GM12864 (cell line): ENCODE results near the gene PLVAP.

Source experiments
- DNase-seq: peaks from one replicate; pipeline ENCODE4 v3.0.0-alpha.2; 2011; ENCODE audit warnings: low read depth
- H3K4me3 ChIP-seq: 2 replicates; pipeline ENCODE4 v1.5.1; 2011; ENCODE audit warnings: mild to moderate bottlenecking, low read depth, low read length, control low read depth
- TF ChIP-seq, protein P1 (sequence below): IDR thresholded peaks from 2 replicates; pipeline ENCODE4 v1.5.1; 2011; ENCODE audit warnings: low read depth, mild to moderate bottlenecking, moderate library complexity, low read length, control low read depth, inconsistent platforms; ENCODE audit errors: missing control alignments

The PLVAP gene

DNA sequence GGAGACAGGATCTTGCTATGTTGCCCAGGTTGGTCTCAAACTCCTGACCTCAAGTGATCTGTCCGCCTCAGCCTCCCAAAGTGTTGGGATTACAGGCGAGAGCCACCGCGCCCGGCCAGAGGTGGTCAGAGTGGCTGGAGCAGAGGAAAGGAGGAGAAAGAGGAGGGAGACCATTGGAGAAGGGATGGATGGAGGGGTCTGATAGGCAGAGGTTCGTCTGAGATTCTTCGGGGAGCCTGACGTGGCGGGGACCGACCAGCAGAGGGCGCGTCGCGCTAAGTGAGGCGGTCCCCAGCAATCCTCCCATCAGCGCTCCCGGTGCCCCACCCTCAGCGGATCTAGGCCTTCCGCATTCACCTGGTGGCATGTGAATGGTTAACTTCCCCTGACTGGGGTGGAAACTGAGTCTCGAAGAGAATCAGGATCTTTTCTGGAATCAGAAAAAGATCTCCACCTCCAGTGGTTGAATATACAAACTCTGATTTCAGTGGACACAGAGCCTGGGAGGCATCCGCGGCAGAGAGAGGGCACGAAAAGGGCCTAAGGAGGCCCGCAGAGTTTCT lies 31.0 kb downstream of the PLVAP start:
- TF ChIP-seq, protein P1, sequence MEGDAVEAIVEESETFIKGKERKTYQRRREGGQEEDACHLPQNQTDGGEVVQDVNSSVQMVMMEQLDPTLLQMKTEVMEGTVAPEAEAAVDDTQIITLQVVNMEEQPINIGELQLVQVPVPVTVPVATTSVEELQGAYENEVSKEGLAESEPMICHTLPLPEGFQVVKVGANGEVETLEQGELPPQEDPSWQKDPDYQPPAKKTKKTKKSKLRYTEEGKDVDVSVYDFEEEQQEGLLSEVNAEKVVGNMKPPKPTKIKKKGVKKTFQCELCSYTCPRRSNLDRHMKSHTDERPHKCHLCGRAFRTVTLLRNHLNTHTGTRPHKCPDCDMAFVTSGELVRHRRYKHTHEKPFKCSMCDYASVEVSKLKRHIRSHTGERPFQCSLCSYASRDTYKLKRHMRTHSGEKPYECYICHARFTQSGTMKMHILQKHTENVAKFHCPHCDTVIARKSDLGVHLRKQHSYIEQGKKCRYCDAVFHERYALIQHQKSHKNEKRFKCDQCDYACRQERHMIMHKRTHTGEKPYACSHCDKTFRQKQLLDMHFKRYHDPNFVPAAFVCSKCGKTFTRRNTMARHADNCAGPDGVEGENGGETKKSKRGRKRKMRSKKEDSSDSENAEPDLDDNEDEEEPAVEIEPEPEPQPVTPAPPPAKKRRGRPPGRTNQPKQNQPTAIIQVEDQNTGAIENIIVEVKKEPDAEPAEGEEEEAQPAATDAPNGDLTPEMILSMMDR = peak; percentile 98
- H3K4me3 ChIP-seq = no peak overlapping the region
- no peak for DNase-seq

DNA sequence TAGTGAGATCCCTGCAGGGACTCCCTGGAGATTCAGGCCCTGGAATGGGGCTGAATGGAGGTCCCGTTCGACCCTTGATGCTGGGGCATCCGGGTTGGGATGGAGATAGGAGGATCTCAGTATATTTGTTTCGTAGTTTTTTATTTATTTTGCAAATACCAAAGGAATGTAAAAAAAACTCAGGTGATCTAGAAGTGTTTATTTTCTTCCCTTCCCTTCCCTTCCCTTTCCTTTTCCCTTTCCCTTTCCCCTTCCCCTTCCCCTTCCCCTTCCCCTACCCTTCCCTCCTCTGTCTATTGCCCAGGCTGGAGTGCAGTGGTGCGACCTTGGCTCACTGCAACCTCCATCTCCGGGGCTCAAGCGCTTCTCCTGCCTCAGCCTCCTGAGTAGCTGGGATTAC lies 35.3 kb downstream of the PLVAP start:
- H3K4me3 ChIP-seq = no peak overlapping the region
- TF ChIP-seq, protein P1 = no peak
- no peak for DNase-seq

DNA sequence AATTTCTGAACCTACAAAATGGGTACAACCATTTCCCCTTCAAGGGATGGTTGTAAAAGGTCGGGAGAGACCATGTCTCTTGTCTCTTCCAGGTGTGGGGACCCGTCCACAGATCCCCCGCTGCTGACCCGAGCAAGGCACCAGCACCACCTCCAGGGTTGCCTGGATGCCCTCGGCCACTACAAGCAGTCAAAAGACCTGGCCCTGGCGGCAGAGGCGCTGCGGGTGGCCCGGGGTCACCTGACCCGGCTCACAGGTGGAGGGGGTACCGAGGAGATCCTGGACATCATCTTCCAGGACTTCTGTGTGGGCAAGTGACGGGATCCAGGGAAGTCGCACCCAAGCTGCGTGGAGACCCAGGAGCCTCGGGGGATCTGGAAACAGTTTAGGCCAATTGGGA lies 35.8 kb downstream of the PLVAP start:
- no peak for DNase-seq
- TF ChIP-seq, protein P1 = no peak

DNA sequence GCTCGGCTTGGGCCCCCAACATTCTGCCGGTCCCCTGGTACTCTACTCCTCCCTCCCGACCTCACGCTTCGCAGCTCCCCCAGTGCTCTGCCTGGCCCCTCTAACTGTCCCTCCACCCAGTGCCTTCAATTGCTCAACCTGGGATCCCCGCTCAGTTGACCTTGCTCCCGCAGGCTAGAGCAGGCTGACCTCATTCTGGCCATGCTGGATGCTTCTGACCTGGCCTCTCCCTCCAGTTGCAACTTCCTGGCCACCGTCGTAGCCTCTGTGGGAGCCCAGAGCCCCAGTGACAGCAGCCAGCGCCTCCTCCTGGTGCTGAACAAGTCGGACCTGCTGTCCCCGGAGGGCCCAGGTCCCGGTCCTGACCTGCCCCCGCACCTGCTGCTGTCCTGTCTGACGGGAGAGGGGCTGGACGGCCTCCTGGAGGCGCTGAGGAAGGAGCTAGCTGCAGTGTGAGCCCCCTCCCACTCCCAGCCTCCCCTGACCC lies 36.2 kb downstream of the PLVAP start:
- H3K4me3 ChIP-seq = no peak overlapping the region
- TF ChIP-seq, protein P1 = no peak
- no peak for DNase-seq

More for the DNA sequence above, 35.8 kb downstream of the PLVAP start:
- H3K4me3 ChIP-seq = no peak overlapping the region

DNA sequence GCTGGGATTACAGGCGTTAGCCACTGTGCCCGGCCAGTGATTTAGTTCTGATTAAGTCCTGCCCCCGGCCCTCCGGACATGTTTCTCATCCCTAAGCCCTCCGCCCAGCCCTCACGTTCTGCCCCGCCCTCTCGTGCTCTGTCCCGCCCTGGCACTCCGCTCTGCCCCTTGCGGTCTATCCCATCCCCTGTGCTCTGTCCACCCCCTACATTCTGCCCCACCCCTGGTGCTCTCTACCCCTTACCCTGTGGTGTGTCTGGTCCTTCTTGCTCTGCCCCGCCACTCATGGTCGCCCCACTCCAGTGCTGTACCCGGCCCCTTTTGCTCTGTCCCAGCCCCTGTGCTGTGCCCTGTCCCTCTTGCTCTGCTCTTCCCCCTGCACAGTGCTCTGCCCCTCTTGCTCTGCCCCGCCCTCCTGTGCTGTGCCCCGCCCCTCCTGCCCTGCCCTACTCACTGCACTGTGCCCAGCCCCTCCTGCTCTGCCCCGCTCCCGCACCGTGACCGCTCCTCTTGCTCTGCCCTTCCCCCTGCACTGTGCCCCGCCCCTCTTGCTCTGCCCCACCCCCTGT lies 36.8 kb downstream of the PLVAP start:
- DNase-seq = no peak

DNA sequence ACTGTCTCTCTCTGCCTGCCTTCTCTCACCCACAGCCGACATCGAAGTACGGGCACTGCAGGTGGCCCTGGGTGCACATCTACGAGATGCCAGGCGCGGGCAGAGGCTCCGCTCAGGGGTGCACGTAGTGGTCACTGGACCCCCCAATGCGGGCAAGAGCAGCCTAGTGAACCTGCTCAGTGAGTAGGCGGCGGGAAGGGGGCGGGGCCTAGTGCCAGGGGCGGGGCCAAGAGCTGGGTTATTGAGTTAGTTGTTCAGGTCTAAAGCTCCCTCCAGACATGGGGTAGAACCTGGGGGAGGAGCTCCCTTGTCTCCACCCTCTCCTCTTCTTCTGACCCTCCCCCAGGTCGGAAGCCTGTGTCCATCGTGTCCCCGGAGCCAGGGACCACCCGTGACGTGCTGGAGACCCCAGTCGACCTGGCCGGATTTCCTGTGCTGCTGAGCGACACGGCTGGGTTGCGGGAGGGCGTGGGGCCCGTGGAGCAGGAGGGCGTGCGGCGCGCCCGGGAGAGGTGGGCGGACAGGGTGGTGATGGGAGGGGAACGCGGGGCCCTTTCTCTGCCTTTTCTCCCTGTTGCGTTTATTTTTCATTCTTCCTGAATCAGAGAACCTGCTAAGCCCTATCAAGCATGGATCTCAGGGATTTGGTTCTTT lies 37.9 kb downstream of the PLVAP start:
- no peak overlapping the region for H3K4me3 ChIP-seq
- no peak for DNase-seq
- TF ChIP-seq, protein P1 = no peak

More for the DNA sequence above, 36.8 kb downstream of the PLVAP start:
- TF ChIP-seq, protein P1 = no peak
- no peak overlapping the region for H3K4me3 ChIP-seq
